GM21528 (cell line): Measurements from ENCODE around the gene CREBL2.
A peak's percentile ranks its signal among the peaks of the same experiment; 100 is the strongest.
"Not testable (repeated sequence)": the region's sequence is repeated elsewhere in the genome, so short reads cannot be mapped to it uniquely, and the experiment has no call there.

Experiments used
- ATAC-seq: cut with Tn5 transposase; IDR thresholded peaks from one replicate; pipeline ENCODE4 v1.9.1; 2021; ENCODE audit warnings: mild to moderate bottlenecking, moderate library complexity; ENCODE audit not compliant: unreplicated experiment, low FRiP score

CREBL2 gene

DNA sequence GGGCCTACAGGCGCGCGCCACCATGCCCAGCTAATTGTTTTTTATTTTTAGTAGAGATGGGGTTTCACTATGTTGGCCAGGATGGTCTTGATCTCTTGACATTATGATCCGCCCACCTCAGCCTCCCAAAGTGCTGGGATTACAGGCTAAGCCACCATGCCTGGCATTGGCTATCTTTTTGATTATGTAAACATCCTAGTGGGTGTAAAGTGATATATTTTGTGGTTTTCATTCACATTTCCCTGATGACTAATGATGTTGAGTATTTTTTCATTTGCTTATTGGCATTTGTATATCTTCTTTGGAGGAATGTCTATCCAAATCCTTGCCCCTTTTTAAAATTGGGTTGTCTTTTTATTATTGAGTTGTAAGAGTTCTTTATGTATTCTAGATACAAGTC, 16.3 kb downstream of the CREBL2 start:
- ATAC-seq: no peak

DNA sequence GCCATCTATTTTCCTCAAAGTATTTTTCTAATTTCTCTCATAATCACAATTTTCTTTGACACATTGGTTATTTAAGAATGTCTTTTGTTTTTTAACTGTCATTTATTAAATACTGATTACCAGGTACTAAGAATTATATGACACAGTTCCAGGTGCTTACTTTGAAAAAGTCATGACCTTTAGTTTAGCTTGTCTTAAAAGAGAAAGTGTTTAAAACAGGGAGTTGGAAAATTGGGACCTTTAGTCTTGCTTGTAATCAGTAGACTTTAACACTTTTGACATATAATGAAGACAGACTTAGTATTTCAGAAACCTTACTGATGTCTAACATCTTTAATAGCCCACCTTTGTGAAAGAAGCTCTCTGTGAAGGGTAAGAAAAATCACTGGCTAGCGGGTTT, 19.2 kb downstream of the CREBL2 start:
- ATAC-seq: no peak

DNA sequence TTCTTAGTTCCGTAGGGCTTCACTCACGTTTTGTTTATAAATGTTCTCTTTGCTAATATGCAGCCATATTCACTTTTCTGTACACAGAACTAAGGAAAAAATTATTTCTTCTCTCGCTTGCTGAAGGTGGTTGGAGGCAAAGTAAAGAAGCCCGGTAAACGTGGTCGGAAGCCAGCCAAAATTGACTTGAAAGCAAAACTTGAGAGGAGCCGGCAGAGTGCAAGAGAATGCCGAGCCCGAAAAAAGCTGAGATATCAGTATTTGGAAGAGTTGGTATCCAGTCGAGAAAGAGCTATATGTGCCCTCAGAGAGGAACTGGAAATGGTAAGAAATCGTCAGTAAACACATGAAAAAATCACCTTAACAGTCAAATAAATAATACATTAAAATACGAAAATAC, 24.0 kb downstream of the CREBL2 start:
- no peak for ATAC-seq

DNA sequence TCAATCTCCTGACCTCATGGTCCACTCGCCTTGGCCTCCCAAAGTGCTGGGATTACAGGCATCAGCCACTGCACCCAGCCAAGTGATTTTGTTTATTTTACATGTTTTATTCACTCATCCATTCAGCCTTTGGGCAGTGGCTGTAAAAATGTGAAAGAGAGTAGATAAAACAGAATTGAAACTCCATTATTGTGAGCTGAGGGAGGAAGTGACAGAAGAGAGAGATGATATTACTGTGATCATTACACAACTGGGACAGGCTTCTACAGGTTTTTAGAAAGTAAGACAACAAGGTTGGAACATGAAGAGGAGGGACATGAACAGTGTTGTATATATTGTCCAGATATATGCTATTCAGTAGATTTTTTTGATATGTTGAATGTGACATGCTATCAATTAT, 25.0 kb downstream of the CREBL2 start:
- no peak for ATAC-seq

DNA sequence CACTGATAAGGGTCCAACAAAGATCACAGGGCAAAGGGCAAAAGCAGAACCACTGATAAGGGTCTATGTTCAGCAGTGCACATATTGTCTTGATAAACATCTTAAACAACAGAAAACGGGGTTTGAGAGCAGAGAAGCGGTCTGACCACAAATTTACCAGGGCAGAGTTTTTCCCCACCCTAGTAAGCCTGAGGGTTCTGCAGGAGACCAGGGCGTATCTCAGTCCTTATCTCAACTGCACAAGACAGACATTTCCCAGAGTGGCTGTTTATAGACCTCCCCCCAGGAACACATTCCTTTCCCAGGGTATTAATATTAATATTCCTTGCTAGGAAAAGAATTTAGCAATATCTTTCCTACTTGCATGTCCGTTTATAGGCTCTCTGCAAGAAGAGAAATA, 28.3 kb downstream of the CREBL2 start:
- not testable (repeated sequence) for ATAC-seq

DNA sequence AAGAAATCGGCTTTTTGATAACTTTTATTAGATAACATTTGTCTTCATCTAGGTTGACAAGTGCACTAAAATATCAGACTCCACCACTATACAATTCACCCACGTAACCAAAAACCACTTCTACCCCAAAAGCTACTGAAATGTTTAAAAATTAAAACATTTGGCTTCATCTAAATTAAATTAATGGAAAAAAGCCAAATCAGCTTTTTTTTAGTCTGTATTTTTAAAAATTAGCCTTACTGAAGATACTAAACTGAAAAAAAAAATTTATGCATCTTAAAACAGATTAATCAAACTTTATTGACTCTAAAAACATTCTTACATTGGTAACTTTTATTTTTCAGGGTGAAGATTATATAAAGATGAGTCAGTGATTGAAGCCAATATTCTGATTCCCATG, 30.0 kb downstream of the CREBL2 start:
- ATAC-seq: no peak

DNA sequence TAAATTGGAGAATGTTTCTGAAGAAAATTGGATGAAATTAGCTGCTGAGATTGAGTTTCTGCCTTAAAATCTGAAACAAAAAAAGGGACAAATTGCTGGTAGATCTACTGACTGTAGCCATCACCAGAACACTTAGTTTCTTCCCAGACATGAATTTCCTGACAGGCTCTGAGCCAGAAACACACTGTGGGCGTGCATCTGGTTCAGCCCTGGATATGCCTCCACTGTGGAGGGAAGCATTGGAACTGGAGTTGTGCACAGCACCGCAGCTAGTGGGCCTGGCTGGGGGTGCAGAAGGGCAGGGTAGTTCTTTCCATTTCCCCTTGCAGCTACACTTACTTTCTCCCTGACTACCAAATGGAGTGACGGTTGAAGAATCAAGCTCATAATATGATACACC, 31.2 kb downstream of the CREBL2 start:
- ATAC-seq: no peak

DNA sequence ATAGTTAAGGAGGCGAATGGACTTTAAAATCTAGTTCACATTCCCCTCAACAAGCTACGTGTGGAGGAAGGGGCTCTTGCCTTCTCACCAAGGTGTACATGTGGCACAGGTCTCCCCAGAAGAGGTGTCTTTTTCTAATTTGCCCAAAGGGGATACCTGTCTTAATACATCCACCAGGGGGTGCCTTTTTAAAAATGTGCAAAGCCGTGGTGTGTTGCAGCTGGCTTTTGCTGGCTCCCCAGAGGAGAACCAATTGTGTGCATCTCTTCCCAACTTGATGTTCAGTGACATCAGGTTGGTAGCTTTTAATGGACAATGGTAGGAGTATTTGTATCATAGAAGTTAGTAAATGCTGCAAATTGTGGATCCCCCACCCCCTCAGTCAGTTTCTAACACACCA, 33.8 kb downstream of the CREBL2 start:
- ATAC-seq: peak; percentile 57

DNA sequence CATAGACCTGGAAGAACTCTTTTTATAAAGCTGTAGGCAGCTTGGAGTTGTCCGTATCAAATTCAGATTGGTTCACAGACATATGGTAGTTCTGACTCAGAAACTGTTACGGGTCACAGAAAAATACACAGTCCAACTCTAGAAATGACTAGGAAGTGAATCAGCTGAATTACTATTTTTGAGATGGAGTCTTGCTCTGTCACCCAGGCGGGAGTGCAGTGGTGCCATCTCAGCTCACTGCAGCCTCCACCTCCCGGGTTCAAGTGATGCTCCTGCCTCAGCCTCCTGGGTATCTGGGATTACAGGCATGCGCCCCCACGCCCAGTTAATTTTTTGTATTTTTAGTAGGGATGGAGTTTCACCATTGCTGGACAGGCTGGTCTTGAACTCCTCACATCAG, 34.3 kb downstream of the CREBL2 start:
- peak; percentile 62 for ATAC-seq

DNA sequence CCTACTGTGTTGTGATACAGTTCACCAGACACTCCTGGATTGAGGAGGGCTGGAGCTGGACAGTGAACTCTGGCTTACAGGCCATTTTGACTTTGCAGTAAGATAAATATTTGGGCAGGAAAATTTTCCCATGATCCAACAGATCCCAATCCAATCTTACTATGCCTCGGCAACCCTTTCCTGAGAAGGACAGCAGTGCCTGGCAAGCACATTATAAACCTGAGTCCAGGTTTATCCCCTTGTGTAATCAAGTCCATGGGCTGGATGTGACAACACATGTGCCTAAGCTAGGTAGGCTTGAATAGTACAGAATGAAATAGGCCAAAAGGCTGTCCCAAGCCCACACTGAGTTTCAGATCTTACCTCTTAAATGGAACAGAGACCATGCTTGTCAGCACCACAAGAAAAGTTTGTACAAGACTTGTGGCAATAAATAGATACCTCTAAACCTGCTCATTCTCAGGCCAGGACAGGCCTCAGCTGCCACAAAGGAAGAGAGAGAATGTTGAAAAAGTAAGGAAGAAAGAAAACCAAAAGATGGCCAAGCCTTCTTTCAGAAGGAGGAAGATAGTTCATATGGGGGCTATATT, 34.9 kb downstream of the CREBL2 start:
- no peak for ATAC-seq

DNA sequence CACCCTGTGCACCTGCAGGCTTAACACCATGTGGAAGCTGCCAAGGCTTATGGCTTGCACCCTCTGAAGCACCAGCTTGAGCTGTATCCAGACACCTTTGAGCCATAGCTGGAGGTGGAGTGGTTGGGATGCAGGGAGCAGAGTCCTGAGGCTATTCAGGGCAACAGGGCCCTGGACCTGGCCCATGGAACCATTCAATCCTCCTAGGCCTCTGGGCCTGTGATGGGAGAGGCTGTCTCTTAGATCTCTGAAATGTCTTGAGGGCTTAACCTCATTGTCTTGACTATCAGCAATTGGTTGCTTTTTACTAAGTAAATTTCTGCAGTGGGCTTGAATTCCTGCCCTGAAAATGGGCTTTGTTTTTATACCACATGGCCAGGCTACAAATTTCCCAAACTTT, 36.6 kb downstream of the CREBL2 start:
- no peak for ATAC-seq

DNA sequence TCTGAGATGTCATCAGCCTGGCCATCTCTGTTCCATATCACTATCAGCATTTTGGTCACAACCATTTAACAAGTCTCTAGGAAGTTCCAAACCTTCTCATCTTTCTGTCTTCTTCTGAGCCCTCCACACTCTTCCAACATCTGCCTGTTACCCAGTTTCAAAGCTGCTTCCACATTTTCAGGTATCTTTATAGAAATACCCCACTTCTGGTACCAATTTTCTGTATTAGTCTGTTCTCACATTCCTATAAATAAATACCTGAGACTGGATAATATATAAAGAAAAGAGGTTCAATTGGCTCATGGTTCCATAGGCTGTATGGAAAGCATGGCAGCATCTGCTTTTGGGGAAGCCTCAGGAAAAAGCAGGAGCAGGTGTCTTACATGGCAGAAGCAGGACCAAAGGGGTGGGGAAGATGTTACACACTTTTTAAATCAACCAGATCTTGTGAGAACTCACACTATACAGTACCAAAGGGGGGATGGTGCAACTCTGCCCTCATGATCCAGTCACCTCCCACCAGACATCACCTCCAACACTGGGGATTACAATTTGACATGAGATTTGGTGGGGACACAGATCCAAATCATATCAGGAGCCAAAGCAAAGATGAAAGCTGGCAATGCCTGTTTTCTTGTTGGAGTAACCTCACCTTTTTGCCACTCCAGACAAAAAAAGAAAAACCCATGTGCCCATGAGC, 37.4 kb downstream of the CREBL2 start:
- no peak for ATAC-seq

DNA sequence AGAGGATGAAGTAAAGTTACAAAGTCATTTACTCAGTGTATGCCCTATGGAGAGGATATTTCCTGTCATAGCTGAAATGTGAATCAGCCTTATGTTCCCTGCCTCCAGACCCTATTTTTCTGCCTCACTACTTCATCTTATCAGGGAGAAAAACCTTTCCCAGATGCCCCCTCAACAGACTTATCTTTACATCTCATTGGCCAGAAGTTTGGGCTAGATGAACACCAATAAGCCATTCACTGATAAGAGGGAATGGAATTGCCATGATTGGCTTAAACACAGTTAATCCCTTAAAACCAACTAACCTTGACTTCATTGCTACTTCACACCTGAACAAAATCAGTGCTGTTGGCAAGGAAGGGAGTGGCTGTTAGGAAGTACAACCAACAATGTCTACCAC, 40.1 kb downstream of the CREBL2 start:
- no peak for ATAC-seq

DNA sequence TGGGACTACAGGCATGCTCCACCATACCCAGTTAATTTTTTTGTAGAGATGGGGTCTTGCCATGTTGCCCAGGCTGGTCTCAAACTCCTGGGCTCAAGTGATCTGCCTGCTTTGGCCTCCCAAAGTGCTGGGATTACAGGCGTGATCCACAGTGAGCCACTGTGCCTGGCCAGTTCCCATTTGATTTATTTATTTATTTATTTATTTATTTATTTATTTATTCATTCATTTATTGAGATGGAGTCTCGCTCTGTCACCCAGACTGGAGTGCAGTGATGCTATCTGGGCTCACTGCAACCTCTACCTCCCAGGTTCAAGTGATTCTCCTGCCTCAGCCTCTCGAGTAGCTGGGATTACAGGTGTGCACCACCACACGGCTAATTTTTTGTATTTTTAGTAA, 41.0 kb downstream of the CREBL2 start:
- ATAC-seq: not testable (repeated sequence)

DNA sequence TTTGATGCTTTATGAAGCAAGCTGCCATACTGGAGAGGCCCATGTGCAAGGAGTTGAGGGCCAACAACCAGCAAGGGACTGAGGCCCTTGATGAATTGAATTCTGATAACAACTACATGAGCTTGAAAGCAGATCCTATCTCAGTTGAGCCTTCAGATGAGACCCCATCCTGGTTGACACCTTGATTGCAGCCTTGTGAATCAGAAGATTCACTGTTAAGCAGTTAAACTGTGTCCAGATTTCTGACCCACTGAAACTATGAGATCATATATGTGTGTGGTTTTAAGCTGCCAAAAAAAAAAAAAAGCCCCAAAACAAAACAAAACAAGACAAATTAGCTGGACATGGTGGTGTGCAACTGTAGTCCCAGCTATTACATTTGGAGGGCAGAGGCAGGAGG, 42.2 kb downstream of the CREBL2 start:
- ATAC-seq: no peak

DNA sequence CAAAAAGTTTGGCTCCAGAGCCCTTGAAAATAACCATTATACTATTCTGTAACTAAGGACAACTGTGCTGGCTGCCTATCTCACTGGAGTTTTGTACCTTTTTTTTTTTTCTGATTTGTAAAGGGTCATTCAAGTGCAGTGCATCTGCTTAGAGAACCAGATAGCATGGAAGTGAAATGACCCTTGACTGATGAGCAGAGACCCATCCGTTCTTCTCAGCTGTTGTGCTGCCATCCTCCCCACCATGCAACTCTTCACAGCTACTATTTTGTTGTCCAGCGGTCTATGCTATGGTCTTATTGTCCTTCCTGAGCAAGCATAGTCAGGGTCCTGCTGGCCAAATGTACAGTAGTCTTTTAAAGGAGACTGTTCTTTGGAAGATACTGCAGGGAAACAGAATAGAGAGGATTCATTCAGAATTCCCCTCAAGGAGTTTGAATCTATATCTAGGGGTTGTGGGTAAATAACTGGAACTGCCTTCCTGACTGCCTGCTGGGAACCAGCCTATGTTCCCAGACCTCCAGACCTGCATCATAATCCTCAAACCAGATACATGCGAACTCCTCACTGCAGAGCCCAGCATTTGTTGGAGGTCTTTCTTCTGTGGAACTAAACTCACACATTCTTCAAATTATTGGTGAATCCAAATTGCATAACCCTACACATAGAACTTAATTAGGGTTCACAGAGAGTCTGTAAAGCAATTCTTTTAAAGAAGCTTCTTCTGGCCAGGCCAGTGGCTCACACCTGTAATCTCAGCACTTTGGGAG, 43.2 kb downstream of the CREBL2 start:
- ATAC-seq: no peak

DNA sequence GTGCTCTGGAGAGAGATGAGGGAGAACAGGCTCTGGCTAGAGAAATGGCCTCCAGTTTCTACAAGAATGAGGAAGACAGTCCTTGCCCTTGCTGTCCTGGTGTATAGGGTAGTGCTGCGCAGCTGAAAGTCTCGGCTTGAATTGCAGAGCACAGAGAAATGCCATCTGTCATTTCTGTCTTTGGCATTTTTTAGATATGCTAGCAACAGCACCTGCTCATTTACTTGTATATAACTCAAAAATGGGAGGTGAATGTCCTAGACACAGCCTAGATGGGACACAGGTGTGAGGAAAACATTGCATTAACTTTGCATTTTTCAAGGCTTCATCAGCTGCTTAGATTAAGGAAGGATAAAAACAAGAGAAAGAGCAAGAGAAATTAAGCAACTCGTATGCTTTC, 48.5 kb downstream of the CREBL2 start:
- no peak for ATAC-seq

DNA sequence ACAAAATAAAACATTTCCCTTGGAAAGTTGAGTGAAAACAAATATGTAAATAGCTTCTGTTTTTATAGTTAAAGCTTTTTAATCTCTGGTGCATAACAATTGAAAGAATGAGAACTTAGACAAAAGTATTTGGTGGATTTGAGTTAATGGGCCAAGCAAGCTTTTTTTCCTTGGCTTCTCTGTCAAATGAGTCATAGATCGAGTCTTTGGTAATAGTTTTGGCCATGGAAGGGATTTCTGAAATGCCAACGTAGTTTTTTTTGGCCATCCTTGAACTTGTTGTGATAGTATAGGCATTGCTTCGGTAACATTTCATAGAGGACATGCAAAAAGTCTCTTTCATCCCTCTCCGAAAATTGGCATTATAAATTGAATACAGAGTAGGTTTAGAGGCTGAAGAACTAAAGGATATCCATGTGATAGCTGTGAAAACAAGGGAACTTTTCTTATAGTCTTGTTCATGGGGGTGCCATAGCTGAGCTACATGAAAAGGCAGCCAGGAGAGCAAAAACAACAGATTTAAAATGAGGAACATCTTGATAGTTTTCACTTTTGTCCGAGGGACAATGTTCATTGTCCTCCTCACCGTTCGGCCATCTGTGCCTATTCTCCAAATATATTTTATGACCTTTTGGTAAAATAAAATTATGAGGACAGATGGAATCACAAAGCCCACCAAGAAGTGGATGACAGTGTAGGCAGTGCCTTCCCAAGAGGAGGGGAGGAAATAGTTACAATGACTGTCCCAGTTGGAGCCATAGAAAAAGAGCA, 49.6 kb downstream of the CREBL2 start:
- ATAC-seq: no peak

DNA sequence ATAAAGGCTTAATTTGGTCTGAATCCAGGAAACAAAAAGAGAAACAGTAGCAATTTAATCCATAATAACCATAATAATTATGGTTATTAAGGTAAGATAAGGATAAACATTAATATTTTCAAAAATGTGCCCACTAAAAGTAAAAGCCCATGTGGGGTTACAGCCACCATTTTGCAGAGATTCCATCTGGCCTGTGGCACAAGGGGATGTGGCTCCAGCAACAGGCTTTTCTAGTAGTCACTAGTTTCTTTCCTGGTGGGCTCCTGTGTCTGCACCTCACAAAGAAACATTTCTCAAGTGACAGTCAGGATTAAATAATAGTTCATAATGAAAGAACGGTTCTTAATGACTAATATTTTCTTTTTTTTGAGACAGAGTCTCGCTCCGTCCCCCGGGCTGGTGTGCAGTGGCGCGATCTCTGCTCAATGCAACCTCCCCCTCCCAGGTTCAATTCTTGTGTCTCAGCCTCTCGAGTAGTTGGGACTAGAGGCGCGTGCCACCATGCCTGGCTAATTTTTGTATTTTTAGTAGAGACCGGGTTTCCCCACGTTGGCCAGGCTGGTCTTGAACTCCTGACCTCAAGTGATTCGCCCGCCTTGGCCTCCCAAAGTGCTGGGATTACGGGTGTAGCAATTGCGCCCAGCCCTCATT, 52.1 kb downstream of the CREBL2 start:
- no peak for ATAC-seq

DNA sequence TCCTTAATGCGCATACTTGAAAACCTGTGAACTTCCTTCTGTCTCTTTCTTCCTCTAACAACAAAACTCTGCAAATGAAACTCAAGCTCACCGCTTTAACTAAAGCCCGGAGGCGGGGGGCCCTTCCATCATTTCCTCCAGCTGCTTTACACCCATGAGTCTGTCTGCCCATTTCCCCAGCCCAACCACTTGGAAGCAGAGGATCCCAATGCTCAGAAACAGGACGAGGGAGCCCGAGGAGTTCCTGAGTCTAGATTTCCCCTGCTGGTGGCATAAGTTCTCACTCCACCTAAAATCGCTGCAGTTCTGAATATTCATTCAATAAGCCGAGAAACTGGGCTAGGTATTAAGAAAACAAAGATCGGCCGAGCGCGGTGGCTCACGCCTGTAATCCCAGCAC, 53.5 kb downstream of the CREBL2 start:
- no peak for ATAC-seq

DNA sequence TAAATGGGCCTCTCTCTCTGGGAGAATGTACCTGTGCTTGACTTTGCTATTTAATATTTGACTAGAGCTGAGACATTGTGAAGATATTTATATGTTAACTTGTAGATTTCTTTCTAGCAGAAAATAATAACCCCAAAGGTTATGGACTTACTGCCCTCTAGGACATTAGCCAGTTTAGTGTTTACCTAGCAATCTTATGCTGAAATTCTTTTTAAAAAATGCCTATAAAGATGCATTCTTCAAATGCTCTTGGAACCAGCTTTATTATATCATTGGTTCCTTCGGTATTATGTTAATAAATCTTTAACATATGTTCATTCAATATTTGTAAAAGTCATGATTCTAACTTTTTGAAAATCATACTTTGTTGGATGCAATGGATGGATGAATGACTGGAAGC, 56.3 kb downstream of the CREBL2 start:
- ATAC-seq: no peak
